HG02763 (cell line): ENCODE results near the gene NGLY1.

Experiments used
- ATAC-seq: cut with Tn5 transposase; IDR thresholded peaks from one replicate; pipeline ENCODE4 v1.9.1; 2021; ENCODE audit warnings: mild to moderate bottlenecking, moderate library complexity; ENCODE audit not compliant: unreplicated experiment

Gene NGLY1

DNA sequence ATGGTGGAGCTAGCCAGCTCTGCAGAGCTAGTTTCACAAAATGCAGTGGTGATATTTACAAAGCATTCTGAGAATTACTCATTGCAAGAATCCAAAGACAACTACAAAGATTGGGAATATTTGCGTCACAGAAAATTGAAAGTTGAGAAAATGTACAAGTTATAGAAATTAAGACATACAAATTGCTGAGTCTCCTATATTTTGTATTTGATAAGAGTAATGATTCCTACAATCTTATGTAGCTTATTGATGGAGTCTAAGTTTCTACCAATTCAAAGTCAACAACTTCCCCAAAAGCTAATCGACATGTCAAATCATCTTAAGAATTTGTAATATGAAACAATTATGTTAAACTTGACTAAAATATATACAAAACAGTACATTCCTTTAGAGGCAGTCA, 72.2 kb downstream of the NGLY1 start:
- ATAC-seq = no peak

DNA sequence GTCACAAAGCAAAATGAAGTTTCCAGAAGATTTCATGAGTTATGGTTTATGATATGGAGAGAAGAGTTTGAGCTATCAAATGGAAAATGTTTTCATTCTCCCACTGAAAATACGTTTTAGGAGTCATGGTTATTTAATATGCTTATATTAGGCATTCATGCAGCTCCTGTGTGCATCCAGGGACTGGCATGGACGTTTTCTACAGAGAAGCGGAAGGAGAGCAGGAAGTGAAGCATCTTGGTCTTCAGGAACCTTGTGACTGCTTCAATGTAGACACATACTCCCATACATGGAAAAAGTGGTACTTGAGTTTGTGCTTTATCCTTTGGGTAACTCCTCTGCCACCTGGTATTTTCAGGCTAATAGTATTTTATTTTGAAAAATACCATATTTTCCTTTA, 75.2 kb downstream of the NGLY1 start:
- ATAC-seq = no peak

DNA sequence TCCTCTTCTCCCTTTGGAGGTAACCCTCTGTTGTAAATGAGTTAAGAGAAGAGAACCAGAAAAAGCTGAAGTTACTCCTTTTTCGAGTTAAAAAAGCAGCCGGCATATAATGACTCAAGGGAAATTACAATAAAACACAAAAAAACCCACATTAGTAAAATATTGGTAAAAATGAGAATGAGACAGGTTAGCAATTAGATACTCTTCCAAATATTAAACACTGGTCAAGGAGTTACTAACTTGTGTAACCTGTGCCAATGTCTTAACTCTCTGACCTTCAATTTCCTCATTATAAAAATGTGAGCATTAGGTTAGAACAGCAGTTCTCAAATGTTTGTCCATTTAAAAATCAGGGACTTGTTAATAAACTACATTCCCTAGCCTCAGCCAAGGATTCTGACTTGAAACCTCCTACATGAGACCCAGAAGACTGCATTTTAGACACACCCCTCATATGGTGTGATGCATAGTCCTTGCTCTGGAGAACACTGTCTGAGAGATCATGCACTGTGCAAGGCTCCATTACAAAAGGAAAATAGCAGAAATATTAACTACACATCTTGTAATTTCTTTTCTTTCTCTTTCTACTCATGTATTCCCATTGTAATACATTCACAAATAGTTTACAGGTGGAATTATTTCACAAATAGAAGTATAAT, 75.8 kb downstream of the NGLY1 start:
- no peak for ATAC-seq

DNA sequence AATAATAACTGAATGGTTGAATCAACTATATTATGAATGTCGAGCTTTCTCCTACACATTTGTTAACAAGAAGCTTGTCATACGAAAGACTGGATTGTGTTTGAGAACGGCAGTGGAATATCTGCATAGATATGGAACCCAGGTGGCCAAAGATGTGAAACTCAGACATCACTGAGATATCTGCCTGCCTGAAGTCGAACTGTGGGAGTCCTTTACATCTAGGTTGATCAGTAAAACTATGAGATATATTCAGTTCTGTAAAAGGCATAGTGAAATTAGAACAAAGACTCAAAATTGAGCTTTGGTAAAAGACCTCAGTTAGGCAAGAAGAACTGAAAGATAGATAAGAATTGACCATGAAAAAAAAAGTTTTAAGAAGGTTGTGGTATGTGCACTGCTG, 77.0 kb downstream of the NGLY1 start:
- ATAC-seq = no peak

DNA sequence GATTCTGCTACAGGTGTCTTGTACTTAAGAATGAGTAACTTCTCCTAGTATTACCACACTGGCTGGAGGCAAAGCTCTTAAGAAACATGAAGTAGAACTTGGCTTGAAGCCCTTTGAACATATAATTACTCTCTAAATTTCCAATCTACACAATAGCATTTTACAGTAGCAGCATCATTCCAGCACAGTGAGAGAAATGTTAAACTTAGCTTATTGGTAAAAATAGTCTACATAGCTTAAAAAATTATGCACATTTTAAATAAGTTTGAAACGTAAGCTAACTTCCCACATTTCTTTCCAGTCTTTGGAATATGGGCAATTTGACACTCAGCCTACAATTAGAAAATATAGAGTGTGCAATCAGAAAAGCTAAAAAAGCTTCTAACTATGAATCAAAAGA, 85.7 kb downstream of the NGLY1 start:
- ATAC-seq = no peak

DNA sequence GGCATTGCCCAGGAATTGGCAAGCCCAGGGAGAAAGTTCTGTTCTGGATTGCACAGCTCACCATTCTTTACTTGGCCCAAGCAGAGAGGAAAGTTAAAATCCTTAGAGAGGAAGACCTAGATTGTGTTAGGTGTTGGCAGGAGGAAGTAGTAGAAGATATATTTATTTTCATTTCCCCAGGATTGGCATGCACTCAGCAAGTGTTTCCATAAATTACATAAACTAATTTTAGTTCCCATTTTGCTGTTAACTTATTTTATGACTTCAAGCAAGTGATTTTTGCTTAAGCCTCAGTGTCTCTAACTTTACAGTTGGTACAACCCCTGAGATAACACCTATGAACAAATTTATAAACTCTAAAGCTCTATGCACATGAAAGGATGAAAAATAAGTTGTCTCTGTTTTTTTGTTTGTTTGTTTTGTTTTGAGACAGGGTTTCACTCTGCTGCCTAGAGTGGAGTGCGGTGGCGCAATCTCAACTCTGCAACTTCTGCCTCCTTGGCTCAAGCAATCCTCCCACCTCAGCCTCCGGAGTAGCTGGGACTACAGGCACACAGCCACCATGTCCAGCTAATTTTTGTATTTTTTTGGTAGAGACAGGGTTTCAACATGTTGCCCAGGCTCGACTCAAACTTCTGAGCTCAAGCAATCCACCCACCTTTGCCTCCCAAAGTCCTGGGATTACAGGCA, 87.4 kb downstream of the NGLY1 start:
- no peak for ATAC-seq

DNA sequence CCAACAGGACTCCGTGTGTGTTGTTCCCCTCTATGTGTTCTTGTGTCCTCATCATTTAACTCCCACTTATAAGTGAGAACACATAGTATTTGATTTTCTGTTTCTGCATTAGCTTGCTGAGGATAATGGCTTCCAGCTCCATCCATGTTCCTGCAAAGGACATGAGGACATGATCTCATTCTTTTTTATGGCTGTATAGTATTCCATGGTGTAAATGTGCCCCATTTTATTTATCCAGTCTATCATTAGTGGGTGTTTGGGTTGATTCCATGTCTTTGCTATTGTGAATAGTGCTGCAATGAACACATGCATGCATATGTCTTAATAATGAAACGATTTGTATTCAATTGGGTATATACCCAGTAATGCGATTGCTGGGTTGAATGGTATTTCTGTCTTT, 90.0 kb downstream of the NGLY1 start:
- ATAC-seq = no peak

DNA sequence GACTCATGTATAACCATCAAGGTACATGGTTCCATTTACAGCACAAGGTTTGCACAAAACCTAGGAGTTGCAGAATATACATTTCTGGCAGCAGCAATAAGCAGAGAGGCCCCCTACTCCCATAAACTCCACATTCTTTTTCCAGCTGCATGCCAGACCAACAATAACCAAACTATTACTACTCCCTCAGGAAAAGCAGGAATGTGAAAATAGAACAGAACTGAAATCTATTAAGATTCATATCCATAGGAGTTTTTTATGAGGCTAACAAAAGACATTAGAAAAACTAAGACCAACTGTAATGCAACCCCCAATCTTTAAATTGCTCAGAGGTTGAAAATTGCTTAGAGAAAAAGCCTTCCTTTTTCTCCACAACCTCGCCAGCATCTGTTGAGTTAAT, 90.9 kb downstream of the NGLY1 start:
- no peak for ATAC-seq

DNA sequence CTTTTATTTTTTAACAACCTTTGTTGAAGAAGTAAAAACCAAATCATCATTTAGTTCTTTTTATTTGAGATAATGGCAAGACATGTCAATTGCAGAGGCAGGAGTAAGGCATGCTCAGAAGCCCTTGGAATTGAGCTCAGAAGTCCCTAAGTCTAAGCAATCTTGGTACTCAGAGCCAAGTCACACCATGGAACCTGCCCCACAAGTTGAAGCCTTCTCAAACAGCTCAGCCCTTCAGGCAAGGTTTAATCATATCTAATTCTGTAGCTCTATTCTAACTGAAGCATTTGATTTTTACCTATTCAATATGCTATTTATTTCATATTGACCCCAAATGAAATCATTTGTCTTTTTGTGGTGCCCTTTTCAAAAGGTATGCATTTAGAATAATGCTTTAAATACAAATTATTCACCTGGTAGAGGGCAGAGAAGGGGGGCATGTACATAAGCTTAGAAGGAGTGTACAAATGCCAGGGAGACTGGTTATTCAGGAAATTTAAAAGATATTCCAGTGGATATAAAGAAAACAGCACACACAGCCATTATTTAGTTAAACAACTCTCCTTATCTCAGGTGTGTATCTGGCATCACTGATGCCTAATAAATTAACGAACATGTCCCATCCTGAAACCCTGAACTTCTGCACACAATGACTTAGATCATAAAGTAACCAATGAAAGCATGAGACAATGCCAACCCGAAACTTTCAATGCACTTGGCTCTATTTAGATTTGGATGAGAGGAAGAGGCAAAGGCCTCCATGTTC, 92.3 kb downstream of the NGLY1 start:
- ATAC-seq = no peak

DNA sequence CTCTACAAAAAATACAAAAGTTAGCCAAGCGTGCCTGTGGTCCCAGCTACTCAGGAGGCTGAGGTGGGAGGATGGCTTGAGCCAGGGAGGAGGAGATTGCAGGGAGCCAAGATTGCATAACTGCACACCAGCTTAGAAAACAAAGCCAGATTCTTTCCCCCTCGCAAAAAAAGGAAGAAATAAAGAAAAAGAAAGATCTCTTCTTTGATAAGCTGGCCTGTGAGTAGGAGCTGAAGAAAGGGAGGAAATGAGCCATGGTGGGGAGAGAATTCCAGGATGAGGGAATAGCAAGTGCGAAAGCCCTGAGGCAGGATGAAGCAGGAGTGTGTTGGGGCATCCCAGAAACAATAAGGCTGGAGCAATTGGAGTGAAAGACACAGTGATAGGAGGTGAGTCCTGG, 94.0 kb downstream of the NGLY1 start:
- no peak for ATAC-seq

DNA sequence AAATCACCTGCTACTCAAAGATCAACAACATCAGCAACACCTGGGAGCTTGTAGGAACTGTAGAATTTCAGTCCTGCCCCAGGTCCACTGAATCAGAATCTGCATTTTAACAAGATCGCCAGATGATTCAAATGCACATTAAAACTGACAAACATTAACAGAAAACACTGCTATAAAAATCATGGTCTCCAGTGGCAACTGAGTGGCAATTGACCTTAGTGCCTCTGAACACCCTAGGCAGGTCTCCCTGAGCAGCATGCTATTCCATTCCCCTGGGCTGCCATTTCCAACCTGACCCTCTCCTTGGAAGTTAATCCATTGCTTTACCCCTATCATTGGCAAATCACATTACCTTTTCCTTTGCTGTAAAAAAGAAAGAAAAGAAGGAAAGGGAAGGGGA, 95.5 kb downstream of the NGLY1 start:
- no peak for ATAC-seq

DNA sequence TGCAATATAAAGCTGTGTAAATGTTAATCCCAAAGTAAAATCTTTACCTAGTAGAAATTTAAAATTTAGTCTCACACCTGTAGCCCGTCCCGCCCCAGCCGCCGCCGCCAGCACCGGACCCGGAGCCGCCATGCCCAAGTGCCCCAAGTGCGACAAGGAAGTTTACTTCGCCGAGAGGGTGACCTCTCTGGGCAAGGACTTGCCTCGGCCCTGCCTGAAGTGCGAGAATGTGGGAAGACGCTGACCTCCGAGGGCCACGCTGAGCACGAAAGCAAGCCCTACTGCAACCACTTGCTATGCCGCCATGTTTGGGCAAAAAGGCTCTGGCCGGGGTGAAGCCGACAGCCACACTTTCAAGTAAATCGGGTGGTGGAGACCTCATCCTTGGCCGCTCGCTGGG, 96.5 kb downstream of the NGLY1 start:
- no peak for ATAC-seq

DNA sequence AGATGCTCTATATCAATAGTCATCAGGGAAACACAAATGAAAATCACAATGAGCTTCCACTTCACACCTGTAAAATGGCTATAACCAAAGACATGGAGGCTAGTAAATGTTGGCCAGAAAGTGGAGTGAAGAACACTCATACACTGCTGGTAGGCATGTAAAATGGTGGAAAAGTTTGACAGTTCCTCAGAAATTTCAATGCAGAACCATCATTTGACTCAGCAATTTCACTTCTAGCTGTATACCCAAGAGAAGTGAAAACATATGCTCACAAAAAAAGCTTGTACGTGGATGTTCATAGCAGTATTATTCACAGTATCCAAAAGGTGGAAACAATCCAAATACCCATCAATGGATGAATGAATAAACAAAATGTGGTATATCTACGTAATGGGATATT, 99.4 kb downstream of the NGLY1 start:
- no peak for ATAC-seq

DNA sequence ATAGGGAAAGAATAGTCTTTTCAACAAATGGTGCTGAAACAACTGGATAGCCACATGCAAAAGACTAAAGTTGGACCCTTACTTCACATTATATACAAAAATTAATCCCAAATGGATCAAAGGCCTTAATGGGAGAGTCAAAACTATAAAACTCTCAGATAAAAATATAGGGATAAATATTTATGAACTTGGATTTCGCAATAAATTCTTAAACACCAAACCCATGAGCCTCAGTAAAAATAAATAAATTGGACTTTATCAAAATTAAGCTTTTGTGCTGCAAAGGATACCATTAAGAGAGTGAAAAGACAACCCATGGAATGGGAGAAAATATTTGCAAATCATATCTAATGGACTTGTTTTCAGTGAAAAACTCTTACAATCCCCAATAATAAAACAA, 99.8 kb downstream of the NGLY1 start:
- no peak for ATAC-seq

DNA sequence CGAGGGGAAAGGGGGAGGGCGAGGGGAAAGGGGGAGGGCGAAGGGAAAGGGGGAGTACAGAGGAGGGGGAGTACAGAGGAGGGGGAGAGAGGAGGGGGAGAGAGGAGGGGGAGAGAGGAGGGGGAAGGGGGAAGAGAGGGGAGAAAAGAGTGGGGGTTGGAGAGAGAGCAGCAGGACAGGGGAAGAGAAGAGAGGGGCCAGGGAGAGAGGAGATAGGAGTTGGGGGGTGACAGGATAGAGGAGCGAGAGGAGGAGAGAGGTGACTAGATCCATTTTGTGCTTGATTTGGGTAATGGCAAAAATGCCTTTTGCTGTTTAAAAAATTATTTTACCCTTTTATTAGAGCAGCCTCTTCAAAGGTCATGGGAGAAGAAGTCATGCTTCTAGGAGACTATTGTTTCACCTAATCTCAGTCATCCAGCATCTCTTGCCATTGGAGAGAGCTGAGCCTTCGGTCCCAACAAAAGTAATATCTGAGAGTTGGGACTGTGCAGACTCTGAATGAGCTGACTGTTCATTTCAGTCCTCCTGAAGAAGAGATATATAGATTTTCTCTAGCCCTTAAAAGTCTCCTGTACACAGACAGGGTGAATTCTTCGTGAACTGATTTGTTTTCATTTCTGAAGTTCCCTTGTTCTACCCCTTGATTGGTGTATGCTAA, 103.5 kb downstream of the NGLY1 start:
- ATAC-seq = no peak

DNA sequence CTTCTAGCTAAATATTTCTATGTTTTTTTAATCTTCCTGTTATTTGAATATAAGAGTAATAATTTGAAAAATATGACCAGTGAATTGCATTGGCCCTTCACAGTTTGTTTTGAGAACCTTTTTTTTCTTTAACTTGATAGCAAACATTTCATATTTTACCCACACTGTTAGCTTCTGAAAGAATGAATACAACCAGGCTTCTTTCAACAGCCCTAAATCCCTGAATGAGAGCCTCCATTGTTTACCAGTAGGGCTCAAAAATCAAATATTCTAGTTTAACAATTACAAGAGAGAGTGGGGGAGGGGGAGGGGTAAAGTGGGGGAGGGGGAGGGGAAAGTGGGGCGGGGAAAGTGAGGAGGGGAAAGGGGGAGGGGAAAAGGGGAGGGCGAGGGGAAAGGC, 104.1 kb downstream of the NGLY1 start:
- no peak for ATAC-seq

DNA sequence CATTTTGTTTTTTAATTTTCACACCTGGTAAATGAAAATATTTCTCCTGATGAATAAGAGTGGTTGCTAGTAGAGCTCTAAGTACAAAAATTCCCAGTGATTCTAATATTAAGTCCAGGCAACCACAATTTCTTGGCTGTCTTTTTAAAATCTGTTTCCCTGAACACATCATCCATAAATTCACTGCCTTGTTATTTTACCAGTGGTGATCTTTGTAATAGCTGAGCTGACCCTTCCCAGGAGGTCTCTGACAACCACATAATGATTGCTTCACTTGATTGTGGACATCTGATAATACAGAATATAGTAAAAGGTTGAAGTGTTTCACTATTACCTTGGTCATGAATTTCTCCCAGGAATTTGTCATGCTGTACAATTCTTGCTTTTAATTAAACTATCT, 104.7 kb downstream of the NGLY1 start:
- no peak for ATAC-seq

DNA sequence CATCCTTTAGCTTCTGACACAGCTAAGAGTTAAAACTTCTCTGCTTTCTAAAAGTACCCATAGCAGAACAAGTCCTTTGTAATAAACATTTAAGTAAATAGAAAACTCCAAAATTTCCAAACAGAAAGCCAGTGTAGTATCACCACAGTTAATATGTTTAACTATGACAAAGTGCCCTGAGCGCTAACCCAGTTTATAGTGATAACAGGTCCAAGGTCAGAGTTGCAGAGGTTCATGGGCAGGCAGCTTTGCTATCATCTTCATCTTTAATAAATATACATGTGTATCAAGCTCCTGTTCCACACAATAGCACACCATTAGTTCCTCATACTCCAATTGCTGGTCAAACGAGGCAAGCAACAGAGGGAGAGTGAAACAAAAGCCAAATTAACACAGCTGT, 106.1 kb downstream of the NGLY1 start:
- ATAC-seq = no peak

DNA sequence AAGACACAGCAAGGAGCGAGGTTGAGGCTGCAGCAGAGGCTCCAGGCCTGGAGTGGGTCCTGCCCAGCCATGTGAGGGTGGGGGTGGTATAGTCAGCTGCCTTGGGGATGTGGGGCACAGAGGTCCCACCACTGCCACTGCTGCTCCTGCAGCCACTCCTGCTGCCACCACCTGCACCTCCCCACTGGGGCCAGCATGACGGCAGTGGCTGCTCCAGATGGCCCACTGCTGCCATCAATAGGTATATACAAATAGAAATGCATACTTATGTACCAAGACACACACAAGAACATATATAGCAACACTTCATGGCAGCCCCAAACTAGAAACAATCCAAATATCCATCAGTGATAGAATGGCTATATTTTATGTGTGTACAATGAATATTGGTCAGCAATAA, 108.6 kb downstream of the NGLY1 start:
- no peak for ATAC-seq

DNA sequence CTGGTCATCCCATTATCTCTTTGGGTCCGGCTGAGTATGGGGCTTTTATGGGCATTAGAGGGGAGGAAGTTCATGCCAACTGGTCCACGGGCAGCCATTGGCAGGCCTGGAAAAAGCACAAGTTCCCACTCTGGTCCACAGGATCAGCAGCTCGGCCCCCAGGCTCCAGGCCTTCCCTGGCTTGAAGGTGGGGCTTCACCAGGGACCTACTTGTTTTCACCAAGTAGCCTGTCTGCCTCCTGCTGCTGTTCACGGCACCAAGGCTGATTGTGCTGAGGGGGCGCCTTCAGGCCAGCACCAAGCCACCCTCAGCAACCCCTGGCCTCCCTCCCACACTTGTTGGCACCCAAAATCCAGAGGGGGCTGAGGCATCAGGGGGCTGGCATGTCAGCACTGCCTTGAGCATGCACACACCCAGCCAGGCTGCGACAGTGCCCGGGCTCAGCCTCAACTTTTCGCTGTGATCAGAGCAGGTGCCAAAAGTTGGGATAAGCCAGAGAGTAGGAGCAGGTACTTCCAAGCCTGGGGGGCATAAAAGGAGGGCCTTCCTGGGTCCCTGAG, 109.4 kb downstream of the NGLY1 start:
- ATAC-seq = no peak
